ENCODE data around the gene MYEOV. TPM values are rescaled to one million over a fixed set of nuclear protein-coding genes. Genes with fewer than 3 reads are reported as not detected.
A peak's percentile ranks its signal among the peaks of the same experiment; 100 is the strongest.

The MYEOV gene
- total and polyA plus RNA-seq, 11 donors = 0.08 to 0.88 (median 0.23) TPM; not detected in 7

DNA sequence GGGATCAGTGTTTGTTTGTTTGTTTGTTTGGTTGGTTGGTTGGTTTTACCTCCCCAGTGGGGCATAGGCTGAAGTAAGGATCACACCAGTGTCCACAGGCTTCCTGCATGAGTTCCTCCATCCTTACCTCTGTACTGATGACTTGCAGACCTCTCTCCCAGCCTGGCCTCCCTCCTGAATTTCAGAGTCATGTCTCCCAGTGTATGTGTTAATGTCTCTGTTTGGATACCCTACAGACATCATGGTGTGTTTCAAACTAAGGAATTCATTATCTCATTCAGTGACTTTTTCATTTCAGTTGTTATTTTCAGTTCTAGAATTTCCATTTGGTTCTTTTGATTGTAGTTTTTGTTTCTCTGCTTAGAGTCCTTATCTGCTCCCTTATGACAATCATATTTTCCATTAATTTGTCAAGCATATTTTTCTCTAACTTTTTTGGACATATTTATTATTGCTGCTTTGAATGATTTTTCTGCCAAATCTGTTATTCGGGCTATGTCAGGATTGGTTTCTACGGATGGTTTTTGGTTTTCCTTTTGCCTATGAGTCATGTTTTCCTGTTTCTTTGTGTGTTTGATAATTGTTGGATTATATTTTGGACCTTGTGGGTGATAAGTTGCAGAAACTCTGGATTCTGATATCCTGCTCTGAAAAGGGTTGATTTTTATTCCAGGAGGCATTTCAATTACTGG lies 23.6 kb downstream of the MYEOV start:
- Histone ChIP-seq H3K9me3 (peaks cover 0 to 20% (median 7%) of the 10 kb centered on the region in 12 donors), H3K27ac (peak overlapping the region in 4 of 12 donors; percentile 9 to 30 (median 20)), H3K4me1 (peaks cover 3 to 21% (median 8%) of the 10 kb centered on the region in 12 donors), H3K36me3 (no peaks in the 10 kb centered on the region), H3K4me3 (no peak overlapping the region), H3K27me3 (no peaks in the 10 kb centered on the region)
- TF ChIP-seq, protein P1, sequence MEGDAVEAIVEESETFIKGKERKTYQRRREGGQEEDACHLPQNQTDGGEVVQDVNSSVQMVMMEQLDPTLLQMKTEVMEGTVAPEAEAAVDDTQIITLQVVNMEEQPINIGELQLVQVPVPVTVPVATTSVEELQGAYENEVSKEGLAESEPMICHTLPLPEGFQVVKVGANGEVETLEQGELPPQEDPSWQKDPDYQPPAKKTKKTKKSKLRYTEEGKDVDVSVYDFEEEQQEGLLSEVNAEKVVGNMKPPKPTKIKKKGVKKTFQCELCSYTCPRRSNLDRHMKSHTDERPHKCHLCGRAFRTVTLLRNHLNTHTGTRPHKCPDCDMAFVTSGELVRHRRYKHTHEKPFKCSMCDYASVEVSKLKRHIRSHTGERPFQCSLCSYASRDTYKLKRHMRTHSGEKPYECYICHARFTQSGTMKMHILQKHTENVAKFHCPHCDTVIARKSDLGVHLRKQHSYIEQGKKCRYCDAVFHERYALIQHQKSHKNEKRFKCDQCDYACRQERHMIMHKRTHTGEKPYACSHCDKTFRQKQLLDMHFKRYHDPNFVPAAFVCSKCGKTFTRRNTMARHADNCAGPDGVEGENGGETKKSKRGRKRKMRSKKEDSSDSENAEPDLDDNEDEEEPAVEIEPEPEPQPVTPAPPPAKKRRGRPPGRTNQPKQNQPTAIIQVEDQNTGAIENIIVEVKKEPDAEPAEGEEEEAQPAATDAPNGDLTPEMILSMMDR (IDR thresholded peaks at IDR 0.05) = no peak
- TF ChIP-seq POLR2A (IDR thresholded peaks at IDR 0.05) = no peak
- WGBS, 4 donors = 32 to 48% (median 36%) methylated on average over 2 of the region's 2 CpGs
- intact Hi-C loops (cut with DNase I) = no loop called here
- ATAC-seq (peak in 2 of 4 donors; percentile 21 to 31), DNase-seq (no peak)

DNA sequence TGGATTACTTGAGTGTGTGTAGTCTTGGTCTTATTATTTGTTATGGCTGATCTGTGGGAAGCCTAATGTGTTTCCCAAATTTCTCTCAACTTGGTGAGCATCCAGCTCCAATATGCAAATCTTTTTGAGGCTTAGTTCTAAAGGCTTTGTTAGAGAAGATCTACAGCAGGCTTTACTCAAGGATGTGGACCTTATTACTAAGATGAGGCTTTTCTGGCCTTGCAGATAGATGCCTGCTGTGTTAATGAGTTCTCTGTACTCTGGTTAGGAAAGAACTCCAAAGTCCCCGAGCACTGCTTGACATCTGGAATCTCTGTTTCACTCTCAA lies 24.1 kb downstream of the MYEOV start:
- Histone ChIP-seq H3K4me3 (no peak overlapping the region), H3K36me3 (no peaks in the 10 kb centered on the region), H3K27ac (peak overlapping the region in 1 of 12 donors; percentile 25), H3K27me3 (no peaks in the 10 kb centered on the region), H3K4me1 (peaks cover 0 to 16% (median 3%) of the 10 kb centered on the region in 12 donors), H3K9me3 (peaks cover 0 to 20% (median 7%) of the 10 kb centered on the region in 12 donors)
- DNase-seq (no peak), ATAC-seq (no peak)
- intact Hi-C loops (cut with DNase I) = no loop called here
- TF ChIP-seq POLR2A (IDR thresholded peaks at IDR 0.05) = no peak
- TF ChIP-seq, protein P1 (IDR thresholded peaks at IDR 0.05) = no peak
- WGBS, 4 donors = 58 to 77% (median 68%) methylated on average over 1 of the region's 1 CpG

DNA sequence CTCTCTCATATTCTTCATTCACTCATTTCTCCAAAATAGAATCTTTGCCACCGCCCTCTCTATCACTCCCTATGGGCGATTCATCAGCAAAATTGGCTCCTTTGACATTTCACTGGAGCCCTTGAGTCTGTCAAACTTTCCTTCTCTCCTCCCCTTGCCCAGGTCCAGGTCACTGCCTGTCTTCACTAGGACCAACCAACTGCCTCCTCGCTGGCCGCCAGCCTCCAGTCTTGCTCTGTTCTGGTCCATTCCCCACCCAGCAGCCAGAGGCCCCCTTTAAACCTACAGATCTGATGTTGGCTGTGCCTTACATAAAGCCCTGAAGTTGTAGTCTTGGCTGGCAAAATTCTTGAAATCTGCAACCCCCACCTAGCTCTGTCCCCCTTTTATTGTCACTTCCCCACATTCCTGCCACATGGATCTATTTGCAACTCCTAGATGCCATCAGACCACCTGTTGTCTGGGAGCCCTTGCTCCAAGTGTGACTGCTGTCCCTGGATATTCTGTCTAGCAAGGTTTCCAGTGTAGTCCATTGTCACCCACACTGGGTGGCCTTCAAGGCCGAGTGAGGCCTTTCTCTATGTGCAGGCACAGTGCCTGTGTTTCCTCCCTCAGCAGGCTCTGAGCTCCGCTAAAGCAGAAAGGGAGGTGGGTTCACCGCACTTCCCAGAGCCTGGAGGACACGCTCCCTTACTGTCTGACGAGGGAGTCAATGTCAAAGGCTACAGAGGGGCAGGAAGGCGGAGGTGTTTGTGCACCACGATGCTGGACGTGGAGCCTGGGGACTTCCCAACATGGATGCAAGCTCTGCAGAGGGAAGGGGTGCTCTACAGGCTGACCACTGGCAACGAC lies 25.5 kb downstream of the MYEOV start:
- Histone ChIP-seq H3K27me3 (no peaks in the 10 kb centered on the region), H3K36me3 (no peaks in the 10 kb centered on the region), H3K4me3 (no peak overlapping the region), H3K27ac (no peak overlapping the region), H3K4me1 (peaks cover 0 to 13% (median 0%) of the 10 kb centered on the region in 12 donors), H3K9me3 (peaks cover 0 to 20% (median 7%) of the 10 kb centered on the region in 12 donors)
- 90 to 97% (median 92%) methylated on average over 10 to 13 of the region's 13 CpGs for WGBS, 4 donors
- intact Hi-C loops (cut with DNase I) = no loop called here
- no peak for TF ChIP-seq POLR2A (IDR thresholded peaks at IDR 0.05)
- TF ChIP-seq, protein P1 (IDR thresholded peaks at IDR 0.05) = no peak
- ATAC-seq (no peak), DNase-seq (no peak)

DNA sequence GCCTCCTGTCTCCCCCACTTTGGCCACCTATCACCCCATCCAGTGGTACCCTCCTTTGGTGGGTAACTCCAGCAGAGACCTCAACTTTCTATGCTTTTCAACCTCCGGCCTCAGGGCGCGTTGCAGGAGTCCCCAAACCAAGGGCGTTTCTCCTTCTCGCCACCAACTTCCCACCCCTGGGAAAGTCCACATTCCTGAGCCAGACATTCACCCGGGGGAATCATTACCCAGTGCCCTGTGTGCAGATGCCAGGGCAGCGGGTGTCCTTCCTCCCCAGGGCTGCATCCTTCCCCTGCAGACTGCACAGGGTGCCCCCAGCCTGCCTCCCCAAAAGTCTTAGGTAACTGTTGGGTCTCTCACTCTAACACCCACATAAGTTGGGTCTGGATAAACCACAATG lies 26.4 kb downstream of the MYEOV start:
- ATAC-seq (no peak), DNase-seq (no peak)
- intact Hi-C loops (cut with DNase I) = no loop called here
- Histone ChIP-seq H3K27ac (no peak overlapping the region), H3K27me3 (no peaks in the 10 kb centered on the region), H3K4me1 (peaks cover 0 to 13% (median 0%) of the 10 kb centered on the region in 12 donors), H3K9me3 (peaks cover 0 to 20% (median 7%) of the 10 kb centered on the region in 12 donors), H3K36me3 (no peaks in the 10 kb centered on the region), H3K4me3 (no peak overlapping the region)
- TF ChIP-seq, protein P1 (IDR thresholded peaks at IDR 0.05) = no peak
- no peak for TF ChIP-seq POLR2A (IDR thresholded peaks at IDR 0.05)
- WGBS, 4 donors = 88 to 95% (median 92%) methylated on average over 7 of the region's 7 CpGs

Data from heart left ventricle (tissue), 16 donors.